Brain microvascular endothelial cell (primary cell): ENCODE data around the gene SYN1.

Experiments used
- DNase-seq: peaks from one replicate; pipeline ENCODE4 v3.0.0-alpha.2; 2020
- H3K27ac ChIP-seq: fragments of 250-450 bp; sonication (Bioruptor Pico); 2 replicates; pipeline ENCODE4 v1.5.1; 2020; ENCODE audit warnings: mild to moderate bottlenecking, moderate library complexity
- H3K27me3 ChIP-seq: fragments of 250-450 bp; sonication (Bioruptor Pico); replicated peaks from 2 replicates; pipeline ENCODE4 v1.5.1; 2020; ENCODE audit warnings: mild to moderate bottlenecking
- H3K36me3 ChIP-seq: fragments of 250-450 bp; sonication (Bioruptor Pico); replicated peaks from 2 replicates; pipeline ENCODE4 v1.5.1; 2020; ENCODE audit warnings: mild to moderate bottlenecking
- H3K4me3 ChIP-seq: 2 replicates; pipeline ENCODE4 v1.5.1; 2011; ENCODE audit warnings: low read depth, mild to moderate bottlenecking, control low read depth, low read length, moderate library complexity
- in situ Hi-C: cut with HindIII; loops from 2 replicates; pipeline ENCODE4 v1.10.0; 2017; ENCODE audit warnings: low sequenced_read_pairs, low pct_ligation_motif_present
- TF ChIP-seq, protein P1 (sequence below): IDR thresholded peaks from 2 replicates; pipeline ENCODE4 v1.5.1; 2011; ENCODE audit warnings: low read depth, mild to moderate bottlenecking, moderate library complexity, low read length, control low read depth, inconsistent platforms; ENCODE audit errors: missing control alignments

SYN1 gene

DNA sequence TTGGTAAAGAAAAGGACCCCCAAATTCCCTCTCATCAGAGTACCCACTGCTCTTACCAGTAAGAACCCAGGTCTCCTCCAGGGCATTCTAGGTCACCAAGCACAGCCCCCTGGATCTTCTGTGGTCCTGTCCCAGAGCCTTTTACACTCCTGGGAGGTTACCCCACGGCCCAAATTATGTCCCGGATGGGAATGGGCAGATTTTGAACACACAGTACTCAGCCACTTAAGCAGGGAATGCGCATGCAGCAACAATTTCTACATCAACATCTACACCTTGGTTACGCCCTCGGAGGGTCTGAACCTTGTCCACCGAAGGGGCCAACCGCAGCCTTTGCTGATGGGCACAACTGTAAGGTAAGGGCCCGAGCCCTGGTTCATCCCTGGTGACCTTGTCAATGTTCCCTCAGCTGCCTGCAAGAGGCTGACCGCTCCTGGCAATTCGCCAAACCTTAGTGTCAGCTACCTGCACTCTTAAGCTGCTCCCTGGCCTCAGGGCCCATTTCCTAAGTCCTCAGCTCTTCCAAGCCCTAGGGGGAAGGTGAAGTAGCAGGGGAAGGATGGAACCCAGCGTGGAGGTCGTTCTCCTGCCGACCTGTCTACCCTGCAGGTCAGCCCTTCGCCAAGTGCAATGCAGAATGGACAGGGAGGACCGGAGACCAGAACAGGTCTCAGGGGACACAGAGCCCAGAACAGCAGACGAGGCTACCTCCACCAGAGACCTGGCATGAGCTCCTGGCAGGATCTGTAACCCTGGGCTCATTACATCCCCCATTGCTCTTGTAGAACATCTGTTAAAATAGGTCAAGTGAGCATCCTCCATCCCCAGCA lies 31.5 kb downstream of the SYN1 start:
- TF ChIP-seq, protein P1, sequence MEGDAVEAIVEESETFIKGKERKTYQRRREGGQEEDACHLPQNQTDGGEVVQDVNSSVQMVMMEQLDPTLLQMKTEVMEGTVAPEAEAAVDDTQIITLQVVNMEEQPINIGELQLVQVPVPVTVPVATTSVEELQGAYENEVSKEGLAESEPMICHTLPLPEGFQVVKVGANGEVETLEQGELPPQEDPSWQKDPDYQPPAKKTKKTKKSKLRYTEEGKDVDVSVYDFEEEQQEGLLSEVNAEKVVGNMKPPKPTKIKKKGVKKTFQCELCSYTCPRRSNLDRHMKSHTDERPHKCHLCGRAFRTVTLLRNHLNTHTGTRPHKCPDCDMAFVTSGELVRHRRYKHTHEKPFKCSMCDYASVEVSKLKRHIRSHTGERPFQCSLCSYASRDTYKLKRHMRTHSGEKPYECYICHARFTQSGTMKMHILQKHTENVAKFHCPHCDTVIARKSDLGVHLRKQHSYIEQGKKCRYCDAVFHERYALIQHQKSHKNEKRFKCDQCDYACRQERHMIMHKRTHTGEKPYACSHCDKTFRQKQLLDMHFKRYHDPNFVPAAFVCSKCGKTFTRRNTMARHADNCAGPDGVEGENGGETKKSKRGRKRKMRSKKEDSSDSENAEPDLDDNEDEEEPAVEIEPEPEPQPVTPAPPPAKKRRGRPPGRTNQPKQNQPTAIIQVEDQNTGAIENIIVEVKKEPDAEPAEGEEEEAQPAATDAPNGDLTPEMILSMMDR: no peak
- no peak for DNase-seq
- in situ Hi-C loops: no loop called here
- no peaks in the 10 kb centered on the region for H3K27me3 ChIP-seq
- peaks cover 19% of the 10 kb centered on the region for H3K36me3 ChIP-seq
- H3K4me3 ChIP-seq: no peak overlapping the region
- H3K27ac ChIP-seq: no peak overlapping the region

DNA sequence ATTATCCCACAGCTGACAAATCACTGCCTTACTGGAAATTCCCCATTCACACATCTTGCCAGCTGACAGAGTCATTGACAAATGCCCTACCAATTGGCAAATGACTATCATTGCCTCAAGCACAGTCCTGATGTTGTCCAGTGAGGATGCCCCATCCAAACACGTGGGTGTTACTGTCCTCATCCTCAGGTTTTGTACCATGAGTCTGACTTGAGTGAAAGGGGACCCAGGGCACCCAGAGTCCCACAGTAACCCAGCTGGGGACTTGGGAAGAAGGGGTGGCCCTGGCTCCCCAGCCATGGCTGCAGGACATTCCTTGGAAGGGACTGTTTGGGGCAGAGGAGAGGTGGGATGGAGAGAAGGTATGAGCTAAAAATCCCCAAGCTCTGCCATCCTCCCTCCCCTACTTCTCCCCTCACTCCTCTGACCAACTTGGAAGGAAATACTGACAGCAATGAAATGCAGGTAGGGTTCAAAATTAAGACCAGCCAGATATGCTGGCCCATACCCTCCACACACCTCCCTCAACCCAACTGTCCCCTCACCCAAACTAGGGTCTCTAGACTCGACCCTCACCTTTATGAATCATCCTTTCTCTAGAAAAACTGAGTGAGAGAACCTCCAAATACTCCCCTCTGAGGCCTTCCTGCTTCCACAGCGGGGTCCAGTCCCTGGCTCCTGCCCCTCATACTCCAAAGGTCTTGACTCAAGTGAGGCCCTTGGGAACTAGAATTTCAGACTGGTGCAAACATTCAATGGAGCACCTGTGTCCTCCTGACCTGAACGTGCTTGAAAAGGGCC lies 32.4 kb downstream of the SYN1 start:
- no peak for DNase-seq
- in situ Hi-C loops: no loop called here
- H3K4me3 ChIP-seq: no peak overlapping the region
- H3K27me3 ChIP-seq: no peaks in the 10 kb centered on the region
- H3K27ac ChIP-seq: no peak overlapping the region
- H3K36me3 ChIP-seq: peaks cover 19% of the 10 kb centered on the region
- TF ChIP-seq, protein P1: no peak

DNA sequence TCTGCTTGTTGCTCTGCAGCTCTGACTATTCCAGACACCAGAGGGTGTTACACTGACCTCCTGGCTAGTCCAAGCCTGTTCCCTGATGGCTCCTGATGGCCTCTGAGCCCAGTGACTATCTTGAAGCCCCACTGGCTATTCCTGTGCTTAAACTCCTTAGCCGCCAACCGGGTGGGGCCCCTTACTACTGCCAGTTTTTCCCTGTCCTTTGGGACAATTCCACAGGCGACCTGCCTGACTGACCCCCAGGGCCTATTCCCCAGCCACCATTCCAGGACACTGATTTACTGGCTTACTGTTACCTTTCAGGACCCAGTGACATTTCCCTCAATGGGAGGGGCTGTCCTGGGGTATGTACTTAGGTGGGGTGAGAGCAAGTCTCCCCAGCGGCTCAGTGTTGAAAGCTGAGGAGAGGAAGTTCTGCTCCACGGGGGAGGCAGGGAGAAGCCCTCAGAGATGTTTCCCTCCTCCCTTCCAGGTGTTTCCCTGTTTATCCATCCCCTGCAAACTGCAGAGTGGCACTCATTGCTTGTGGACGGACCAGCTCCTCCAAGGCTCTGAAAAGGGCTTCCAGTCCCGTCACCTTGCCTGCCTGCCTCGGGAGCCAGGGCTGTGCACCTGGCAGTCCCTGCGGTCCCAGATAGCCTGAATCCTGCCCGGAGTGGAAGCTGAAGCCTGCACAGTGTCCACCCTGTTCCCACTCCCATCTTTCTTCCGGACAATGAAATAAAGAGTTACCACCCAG lies 33.4 kb downstream of the SYN1 start:
- in situ Hi-C loops: no loop called here
- no peak for DNase-seq
- Histone ChIP-seq H3K27ac (no peak overlapping the region), H3K4me3 (no peak overlapping the region), H3K27me3 (no peaks in the 10 kb centered on the region), H3K36me3 (peaks cover 19% of the 10 kb centered on the region)
- TF ChIP-seq, protein P1: no peak

GRCh38 chrX:47585273-47585672 lies 34.4 kb downstream of the SYN1 start:
- H3K27ac ChIP-seq: no peak overlapping the region
- no peak for DNase-seq
- in situ Hi-C loops: no loop called here
- no peaks in the 10 kb centered on the region for H3K27me3 ChIP-seq
- TF ChIP-seq, protein P1: no peak
- peak overlapping the region; percentile 76 for H3K4me3 ChIP-seq
- H3K36me3 ChIP-seq: peaks cover 19% of the 10 kb centered on the region

DNA sequence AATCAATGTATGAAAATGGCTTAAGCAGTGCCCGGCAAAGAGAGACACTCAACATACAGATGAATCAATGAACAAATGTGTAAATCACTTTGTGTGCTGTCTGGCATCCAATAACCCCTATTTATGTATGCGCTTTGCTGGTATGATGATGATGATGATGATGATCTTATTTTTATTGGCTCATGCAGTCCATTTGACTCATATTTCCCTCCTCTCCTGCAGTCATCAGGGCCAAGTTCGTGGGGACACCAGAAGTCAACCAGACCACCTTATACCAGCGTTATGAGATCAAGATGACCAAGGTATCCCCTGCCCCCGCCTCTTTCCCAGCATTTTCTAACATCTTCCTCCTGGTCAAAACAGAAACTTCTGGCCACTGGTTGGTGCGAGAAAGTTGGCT lies 34.9 kb downstream of the SYN1 start:
- peak overlapping the region; percentile 76 for H3K4me3 ChIP-seq
- in situ Hi-C loops: no loop called here
- peak overlapping the region; percentile 12 for H3K27ac ChIP-seq
- DNase-seq: no peak
- peaks cover 19% of the 10 kb centered on the region for H3K36me3 ChIP-seq
- H3K27me3 ChIP-seq: no peaks in the 10 kb centered on the region
- TF ChIP-seq, protein P1: no peak
